CD4-positive, alpha-beta T cell (primary cell): ENCODE measurements around the gene WDR27. TPM values are rescaled to one million over a fixed set of nuclear protein-coding genes. Genes with fewer than 3 reads are reported as not detected.

Source experiments
- ATAC-seq: fragments of 200-7000 bp; cut with Tn5 transposase; one replicate; pipeline ENCODE4 v1.10.0; 2022; ENCODE audit warnings: mild to moderate bottlenecking; ENCODE audit not compliant: poor library complexity
- CTCF ChIA-PET: fragments of 350-600 bp; sonication (Branson Sonifier 250); formaldehyde crosslinking; loops from one replicate; lab custom pipeline; 2021; ENCODE audit warnings: antibody characterized with exemption, inconsistent platforms; lab: Charles Lee
- POLR2A ChIA-PET: fragments of 350-600 bp; sonication (Branson Sonifier 250); formaldehyde crosslinking; loops from one replicate; lab custom pipeline; 2021; ENCODE audit warnings: antibody characterized with exemption, inconsistent platforms; lab: Charles Lee
- DNase-seq, 14 experiments: peaks; one replicate each; pipeline ENCODE4 v3.0.0-alpha.2; 2013 to 2020; ENCODE audit warnings: mixed read lengths in 2 of 14
- H3K27ac ChIP-seq, 2 donors: one replicate each; pipeline versions ENCODE4 v1.5.1 to v1.7.0; 2013; ENCODE audit warnings: low read length in 2 of 2, low read depth in 1 of 2, mild to moderate bottlenecking in 1 of 2
- H3K27me3 ChIP-seq, 2 experiments: 1 replicate in 1 of 2; 2 replicates in 1 of 2; pipeline versions ENCODE4 v1.6.1 to v1.7.0; 2013; ENCODE audit warnings: low read length in 2 of 2, control low read depth in 1 of 2, mild to moderate bottlenecking in 1 of 2, moderate library complexity in 1 of 2; ENCODE audit not compliant: insufficient read depth in 2 of 2, control insufficient read depth in 1 of 2
- H3K36me3 ChIP-seq: one replicate; pipeline ENCODE4 v1.6.1; 2013; ENCODE audit warnings: low read length, control low read depth; ENCODE audit not compliant: insufficient read depth
- H3K4me1 ChIP-seq: one replicate; pipeline ENCODE4 v1.6.1; 2013; ENCODE audit warnings: low read length, control low read depth; ENCODE audit not compliant: insufficient read depth
- H3K4me3 ChIP-seq: one replicate; pipeline ENCODE4 v1.5.1; 2013; ENCODE audit warnings: mild to moderate bottlenecking, low read length, moderate library complexity
- H3K9me3 ChIP-seq, 2 experiments: 1 replicate in 1 of 2; 2 replicates in 1 of 2; pipeline versions ENCODE4 v1.6.1 to v1.7.0; 2013; ENCODE audit warnings: low read length in 2 of 2, mild to moderate bottlenecking in 2 of 2, control low read depth in 1 of 2, moderate library complexity in 1 of 2; ENCODE audit not compliant: control insufficient read depth in 1 of 2, insufficient read depth in 1 of 2
- H3K27ac Mint-ChIP-seq: one replicate; pipeline ENCODE4 v1.8.0; 2020; ENCODE audit warnings: mixed read lengths
- H3K27me3 Mint-ChIP-seq: one replicate; pipeline ENCODE4 v1.8.0; 2021; ENCODE audit warnings: mixed read lengths
- H3K36me3 Mint-ChIP-seq: one replicate; pipeline ENCODE4 v1.8.0; 2021; ENCODE audit warnings: low read depth, mixed read lengths
- H3K4me1 Mint-ChIP-seq: one replicate; pipeline ENCODE4 v1.8.0; 2021; ENCODE audit warnings: low read depth, mixed read lengths
- H3K4me3 Mint-ChIP-seq: one replicate; pipeline ENCODE4 v1.8.0; 2020; ENCODE audit warnings: mild to moderate bottlenecking, mixed read lengths
- H3K9me3 Mint-ChIP-seq: one replicate; pipeline ENCODE4 v1.8.0; 2020; ENCODE audit warnings: mixed read lengths
- intact Hi-C, 2 experiments: fragments of 100-400 bp; cut with DNase I in 1 of 2; cut with micrococcal nuclease in 1 of 2; formaldehyde crosslinking; loops; one replicate each; pipeline versions ENCODE4 v1.15.1 to v1.9.0; 2023 to 2025; cut with DNase I, micrococcal nuclease
- total RNA-seq, 174 experiments: library from RNA in 2 of 174; stranded (reverse) in 2 of 174; gene quantifications; one replicate each; pipeline ENCODE4 v1.2.3 and lab custom pipeline; 2021 to 2026
- TF ChIP-seq, protein P1 (sequence below): fragments of 200-600 bp; IDR thresholded peaks from one replicate; pipeline ENCODE4 v1.8.0; 2022; ENCODE audit warnings: antibody characterized with exemption, mild to moderate bottlenecking

The WDR27 gene
- total RNA-seq, 2 experiments from 2014 or later, result 22.0 to 23.5 TPM

DNA sequence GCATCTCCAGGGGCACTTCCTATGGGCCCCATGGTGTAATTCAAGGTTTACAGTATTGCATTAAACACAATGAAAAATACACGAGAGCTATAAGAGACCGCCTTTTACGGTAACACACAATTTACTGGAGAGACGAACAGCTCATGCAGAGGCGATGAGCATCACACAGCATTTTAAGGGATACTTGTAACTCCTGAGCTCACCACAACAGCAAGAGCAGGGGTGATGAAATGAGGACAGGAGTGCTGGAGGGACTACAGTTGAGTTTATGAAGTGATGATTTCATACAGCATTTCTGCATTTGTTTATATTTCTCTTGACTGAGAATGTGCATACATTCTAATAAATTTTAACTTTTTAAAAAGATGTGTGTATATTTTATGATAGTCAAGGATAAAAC lies 113.9 kb downstream of the WDR27 start:
- ATAC-seq (no peak), DNase-seq (no peak)
- Histone ChIP-seq H3K4me3 (no peak overlapping the region), H3K27me3 (no peaks in the 10 kb centered on the region), H3K36me3 (no peaks in the 10 kb centered on the region), H3K27ac (no peak overlapping the region), H3K4me1 (peaks cover 24% of the 10 kb centered on the region), H3K9me3 (no peaks in the 10 kb centered on the region)
- ChIA-PET POLR2A (no interaction called here), CTCF (interaction anchor here (1.5 kb wide), 1 partner anchor 8 kb away, joined by 3 read pairs; no protein-coding TSS in a partner anchor)
- no peak overlapping the region for H3K27ac Mint-ChIP-seq
- H3K36me3 Mint-ChIP-seq, result no peaks in the 10 kb centered on the region
- no peaks in the 10 kb centered on the region for H3K9me3 Mint-ChIP-seq
- TF ChIP-seq, protein P1, sequence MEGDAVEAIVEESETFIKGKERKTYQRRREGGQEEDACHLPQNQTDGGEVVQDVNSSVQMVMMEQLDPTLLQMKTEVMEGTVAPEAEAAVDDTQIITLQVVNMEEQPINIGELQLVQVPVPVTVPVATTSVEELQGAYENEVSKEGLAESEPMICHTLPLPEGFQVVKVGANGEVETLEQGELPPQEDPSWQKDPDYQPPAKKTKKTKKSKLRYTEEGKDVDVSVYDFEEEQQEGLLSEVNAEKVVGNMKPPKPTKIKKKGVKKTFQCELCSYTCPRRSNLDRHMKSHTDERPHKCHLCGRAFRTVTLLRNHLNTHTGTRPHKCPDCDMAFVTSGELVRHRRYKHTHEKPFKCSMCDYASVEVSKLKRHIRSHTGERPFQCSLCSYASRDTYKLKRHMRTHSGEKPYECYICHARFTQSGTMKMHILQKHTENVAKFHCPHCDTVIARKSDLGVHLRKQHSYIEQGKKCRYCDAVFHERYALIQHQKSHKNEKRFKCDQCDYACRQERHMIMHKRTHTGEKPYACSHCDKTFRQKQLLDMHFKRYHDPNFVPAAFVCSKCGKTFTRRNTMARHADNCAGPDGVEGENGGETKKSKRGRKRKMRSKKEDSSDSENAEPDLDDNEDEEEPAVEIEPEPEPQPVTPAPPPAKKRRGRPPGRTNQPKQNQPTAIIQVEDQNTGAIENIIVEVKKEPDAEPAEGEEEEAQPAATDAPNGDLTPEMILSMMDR, result no peak
- no peaks in the 10 kb centered on the region for H3K27me3 Mint-ChIP-seq
- H3K4me1 Mint-ChIP-seq, result peaks cover 46% of the 10 kb centered on the region
- no peak overlapping the region for H3K4me3 Mint-ChIP-seq
- intact Hi-C loops, result no loop called here

DNA sequence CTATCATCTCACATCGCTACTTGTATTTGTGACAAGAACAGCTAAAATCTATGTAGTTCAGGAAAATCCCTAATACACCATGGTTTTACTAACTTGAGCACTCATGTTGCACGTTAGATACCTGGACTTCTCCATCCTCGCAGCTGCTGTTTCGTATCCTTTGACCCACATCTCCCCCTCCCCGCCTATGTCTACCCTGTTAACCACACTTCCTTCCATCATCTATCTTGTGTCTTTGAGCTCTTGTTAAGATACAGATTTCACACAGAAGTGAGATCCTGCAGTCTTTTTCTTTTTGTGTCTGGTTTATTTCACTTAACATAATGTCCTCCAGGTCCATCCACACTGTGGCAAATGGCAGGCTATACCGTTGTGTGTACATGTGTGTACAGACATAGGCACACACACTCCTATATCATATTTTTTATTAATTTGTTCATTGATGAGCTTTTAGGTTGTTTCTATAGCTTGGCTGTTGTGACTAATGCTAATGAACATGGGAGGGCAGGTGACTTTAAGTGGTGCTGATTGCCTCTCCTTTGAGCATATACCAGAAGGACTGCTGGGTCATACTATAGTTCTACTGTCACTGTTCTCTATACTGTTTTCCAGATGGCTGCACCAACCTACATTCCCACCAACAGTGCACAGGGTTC lies 117.8 kb downstream of the WDR27 start:
- Histone ChIP-seq H3K27me3 (no peaks in the 10 kb centered on the region), H3K4me1 (peaks cover 13% of the 10 kb centered on the region), H3K36me3 (no peaks in the 10 kb centered on the region), H3K27ac (no peak overlapping the region), H3K4me3 (no peak overlapping the region), H3K9me3 (no peaks in the 10 kb centered on the region)
- DNase-seq (peak in 3 of 14 experiments; percentile 41 to 63 (median 50)), ATAC-seq (peak; percentile 90)
- peaks cover 5% of the 10 kb centered on the region for H3K36me3 Mint-ChIP-seq
- H3K4me3 Mint-ChIP-seq, result no peak overlapping the region
- ChIA-PET POLR2A (interaction anchor here (0.9 to 1.1 kb wide), 2 partner anchors 15 to 139 kb away, joined by 3 to 4 read pairs; no protein-coding TSS in a partner anchor), CTCF (no interaction called here)
- H3K4me1 Mint-ChIP-seq, result peaks cover 27% of the 10 kb centered on the region
- peak overlapping the region; percentile 7 for H3K27ac Mint-ChIP-seq
- intact Hi-C loops, result no loop called here
- TF ChIP-seq, protein P1, result no peak
- no peaks in the 10 kb centered on the region for H3K27me3 Mint-ChIP-seq
- no peaks in the 10 kb centered on the region for H3K9me3 Mint-ChIP-seq

DNA sequence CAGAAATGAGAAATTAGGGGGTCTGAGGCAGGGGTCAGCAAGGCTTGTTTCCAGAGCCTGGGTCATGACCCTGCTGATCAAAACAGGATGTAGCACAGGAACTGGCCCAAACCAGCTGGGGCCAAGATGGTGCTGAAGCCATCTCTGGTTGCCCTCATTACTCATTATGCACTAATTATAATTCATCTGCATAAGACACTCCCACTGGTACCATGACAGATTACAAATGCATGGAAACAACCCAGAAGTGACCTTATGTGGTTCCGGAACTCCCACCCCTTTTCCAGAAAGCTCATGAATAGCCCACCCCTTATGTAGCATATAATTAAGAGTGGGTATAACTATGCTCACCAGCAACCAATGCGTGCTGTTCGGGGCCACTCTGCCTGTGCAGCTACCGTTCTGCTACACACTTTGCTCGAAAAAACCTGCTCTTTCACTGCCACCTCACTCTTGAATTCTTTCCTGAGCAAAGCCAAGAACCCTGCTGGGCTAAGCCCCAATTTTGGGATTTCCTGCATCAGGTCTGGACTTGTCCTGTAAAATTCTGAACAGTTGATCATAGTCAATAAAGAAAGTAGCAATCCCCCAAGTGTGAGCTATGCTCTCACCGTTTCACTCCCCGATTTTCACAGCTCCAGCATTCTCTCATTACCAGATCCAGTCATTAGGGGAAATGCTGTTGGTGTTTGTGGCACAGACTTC lies 122.3 kb downstream of the WDR27 start:
- no peaks in the 10 kb centered on the region for H3K27me3 Mint-ChIP-seq
- no peak overlapping the region for H3K27ac Mint-ChIP-seq
- ATAC-seq (no peak), DNase-seq (no peak)
- H3K27ac ChIP-seq, result no peak overlapping the region
- H3K9me3 ChIP-seq, result peaks cover 0 to 5% of the 10 kb centered on the region in 2 experiments
- TF ChIP-seq, protein P1, result no peak
- H3K4me3 ChIP-seq, result no peak overlapping the region
- H3K27me3 ChIP-seq, result no peaks in the 10 kb centered on the region
- ChIA-PET CTCF (no interaction called here), POLR2A (no interaction called here)
- peaks cover 14% of the 10 kb centered on the region for H3K4me1 Mint-ChIP-seq
- intact Hi-C loops, result no loop called here
- H3K36me3 ChIP-seq, result no peaks in the 10 kb centered on the region
- peaks cover 8% of the 10 kb centered on the region for H3K4me1 ChIP-seq
- H3K36me3 Mint-ChIP-seq, result peaks cover 5% of the 10 kb centered on the region
- H3K4me3 Mint-ChIP-seq, result no peak overlapping the region
- H3K9me3 Mint-ChIP-seq, result no peaks in the 10 kb centered on the region
